HG02798 (cell line): ENCODE data around the gene KPTN.

Experiments
- ATAC-seq: cut with Tn5 transposase; IDR thresholded peaks from one replicate; pipeline ENCODE4 v1.9.1; 2021; ENCODE audit warnings: mild to moderate bottlenecking; ENCODE audit not compliant: unreplicated experiment, poor library complexity

KPTN gene

DNA sequence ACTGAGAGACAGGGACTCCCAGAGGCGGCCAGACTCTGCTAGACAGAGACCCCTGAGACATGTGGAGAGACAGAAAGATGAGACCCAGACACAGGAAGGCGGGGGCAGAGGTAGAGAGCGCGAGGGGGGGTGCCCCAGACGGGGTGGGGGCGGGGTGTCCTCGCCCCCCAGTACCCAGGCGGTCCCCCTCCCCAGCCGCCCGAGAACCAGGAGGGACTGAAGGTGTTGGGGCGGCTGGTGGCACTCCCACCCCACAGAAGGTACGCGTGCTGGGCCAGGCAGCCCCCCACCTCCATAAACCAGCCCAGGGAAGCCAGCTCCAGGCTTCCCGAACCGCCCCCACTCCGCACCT, 12.7 kb downstream of the KPTN start:
- ATAC-seq: no peak

GRCh38 chr19:47470447-47471195, 13.4 kb downstream of the KPTN start:
- no peak for ATAC-seq

DNA sequence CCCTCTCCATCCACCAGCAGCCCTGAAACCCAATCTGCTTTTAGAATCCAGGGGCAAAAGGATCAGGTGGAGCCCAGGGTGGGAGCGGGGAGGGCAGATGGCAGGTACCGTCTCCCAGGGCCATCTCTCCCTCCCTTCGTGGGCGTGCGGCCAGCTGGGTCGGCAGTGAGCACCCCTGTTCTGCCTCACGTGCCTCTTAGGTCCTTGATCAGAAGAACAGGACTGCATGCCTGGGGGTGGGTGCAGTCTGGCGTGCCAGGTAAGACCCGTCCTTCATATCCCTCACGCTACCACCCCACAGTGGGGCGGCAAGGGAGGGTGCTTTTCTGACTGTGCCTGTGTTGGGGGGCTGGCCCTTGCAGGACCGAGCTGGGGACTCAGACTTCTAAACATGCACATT, 14.3 kb downstream of the KPTN start:
- no peak for ATAC-seq

GRCh38 chr19:47469363-47469700, 14.7 kb downstream of the KPTN start:
- ATAC-seq: no peak

DNA sequence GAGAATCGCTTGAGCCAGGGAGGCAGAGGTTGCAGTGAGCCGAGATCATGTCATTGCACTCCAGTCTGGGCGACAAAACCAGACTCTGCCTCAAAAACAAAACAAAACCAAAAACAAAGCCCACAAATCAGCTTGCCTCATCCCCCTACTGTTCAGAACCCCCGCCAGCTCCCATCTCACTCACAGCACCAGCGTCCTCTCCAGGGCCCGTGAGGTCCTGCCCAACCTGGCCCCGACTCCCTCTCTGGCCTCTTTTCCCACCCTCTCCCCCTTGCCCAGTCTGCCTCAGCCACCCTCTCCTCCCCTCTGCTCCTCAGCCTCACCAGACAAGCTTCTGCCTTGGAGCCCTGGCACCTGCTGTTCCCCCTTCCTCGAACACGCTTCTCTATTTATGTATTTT, 16.1 kb downstream of the KPTN start:
- ATAC-seq: no peak

GRCh38 chr19:47465957-47466356, 18.1 kb downstream of the KPTN start:
- ATAC-seq: no peak

GRCh38 chr19:47464675-47465419, 19.2 kb downstream of the KPTN start:
- no peak for ATAC-seq

GRCh38 chr19:47461876-47462275, 22.1 kb downstream of the KPTN start:
- no peak for ATAC-seq

GRCh38 chr19:47459477-47459876, 24.5 kb downstream of the KPTN start:
- no peak for ATAC-seq

DNA sequence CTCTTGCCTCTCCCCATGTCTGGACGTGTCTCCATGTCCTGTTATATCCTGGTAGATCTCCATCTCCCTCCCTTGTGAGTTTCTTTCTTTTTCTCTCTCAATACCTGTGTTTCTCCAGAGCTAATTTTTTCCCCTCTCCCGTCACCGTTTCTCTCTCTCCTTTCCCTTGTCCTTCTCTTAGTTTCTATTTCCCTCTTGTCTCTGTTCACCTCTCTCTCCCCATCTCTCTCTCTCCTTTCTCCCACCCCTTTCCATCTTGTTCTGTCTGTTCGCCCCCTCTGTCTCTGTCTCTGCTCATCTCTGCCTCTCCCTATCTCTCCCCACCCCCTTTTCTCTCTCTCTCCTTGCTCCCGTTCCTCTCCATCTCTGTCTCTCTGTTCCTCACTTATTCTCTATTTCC, 25.3 kb downstream of the KPTN start:
- ATAC-seq: no peak

DNA sequence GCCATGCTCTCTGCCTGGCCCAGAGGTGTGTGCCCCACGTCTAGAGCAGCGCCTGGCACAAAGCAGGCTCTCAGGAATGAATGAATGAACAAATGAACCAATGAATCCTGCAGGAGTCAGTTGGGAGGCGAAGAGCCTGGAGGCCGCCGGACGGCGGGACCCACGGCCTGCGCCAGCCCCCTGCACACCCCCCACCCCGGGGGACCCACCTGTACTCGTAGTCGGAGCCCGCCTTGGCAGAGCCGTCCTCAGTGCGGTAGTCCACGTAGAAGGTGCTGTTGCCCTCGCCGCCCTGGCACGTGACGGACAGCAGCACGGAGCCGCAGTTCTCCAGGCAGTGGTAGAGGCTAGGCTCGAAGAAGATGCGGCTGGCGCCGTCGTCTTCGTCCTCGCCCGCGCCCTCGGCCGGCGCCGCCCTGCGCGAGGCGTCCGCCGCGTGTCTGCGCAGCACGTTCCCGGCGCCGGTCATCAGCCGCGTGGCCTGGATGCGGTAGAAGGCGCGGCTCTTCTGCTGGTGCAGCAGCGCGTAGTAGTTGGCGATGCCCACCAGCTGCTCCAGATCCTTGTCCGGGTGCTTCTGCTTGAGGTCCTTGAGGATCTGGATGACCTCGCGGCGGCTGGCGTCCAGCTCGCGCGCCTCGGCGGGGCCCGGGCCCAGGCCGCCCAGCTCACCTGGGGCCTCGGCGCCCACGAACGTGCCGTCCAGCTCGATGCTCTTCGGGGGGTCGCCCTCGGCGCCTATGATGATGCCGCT, 27.1 kb downstream of the KPTN start:
- no peak for ATAC-seq

- ATAC-seq: no peak
Measured at GRCh38 chr19:47450478-47450877, 33.5 kb downstream of the KPTN start.

DNA sequence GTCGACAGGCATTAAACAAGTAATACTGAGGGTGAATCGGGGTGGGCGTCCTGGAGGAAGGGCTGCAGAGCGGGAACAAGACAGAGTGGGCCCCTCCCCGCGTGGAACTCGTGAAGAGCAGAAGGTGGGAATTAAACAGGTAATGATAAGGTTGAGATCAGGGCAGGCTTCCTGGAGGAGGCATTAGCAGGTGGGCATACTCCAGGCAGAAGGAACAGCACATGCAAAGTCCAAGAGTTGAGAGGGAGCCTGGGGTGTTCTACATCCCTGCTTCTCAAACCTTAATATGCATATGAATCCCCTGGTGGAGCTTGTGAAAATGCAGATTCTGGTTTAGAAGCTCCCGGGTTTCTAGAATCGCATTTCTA, 35.7 kb downstream of the KPTN start:
- ATAC-seq: no peak

- no peak for ATAC-seq
Measured at GRCh38 chr19:47447470-47448359, 36.3 kb downstream of the KPTN start.

- ATAC-seq: no peak
Measured at GRCh38 chr19:47446534-47447469, 37.2 kb downstream of the KPTN start.

DNA sequence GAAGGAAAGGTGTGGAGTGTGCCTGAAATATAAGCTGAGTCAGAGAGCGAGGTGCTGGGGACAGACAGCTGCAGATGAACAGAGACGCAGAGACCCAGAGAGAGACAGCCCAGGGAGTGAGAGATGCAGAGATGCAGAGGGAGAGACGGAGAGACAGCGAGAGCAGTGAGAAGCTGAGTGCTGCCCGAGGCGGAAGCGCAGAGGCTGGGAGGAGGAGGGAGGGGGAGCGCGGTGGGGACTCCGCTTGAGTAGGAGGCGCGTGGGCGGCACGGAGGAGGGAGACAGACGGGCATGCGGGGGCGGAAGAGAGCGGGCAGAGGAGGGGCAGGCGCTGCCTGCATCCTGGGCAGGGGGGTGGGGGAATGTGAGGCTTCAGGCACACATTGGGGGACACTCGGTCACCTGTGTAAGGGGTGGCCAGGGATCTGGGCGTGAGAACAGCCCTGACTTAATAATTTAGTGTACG, 38.0 kb downstream of the KPTN start:
- no peak for ATAC-seq

DNA sequence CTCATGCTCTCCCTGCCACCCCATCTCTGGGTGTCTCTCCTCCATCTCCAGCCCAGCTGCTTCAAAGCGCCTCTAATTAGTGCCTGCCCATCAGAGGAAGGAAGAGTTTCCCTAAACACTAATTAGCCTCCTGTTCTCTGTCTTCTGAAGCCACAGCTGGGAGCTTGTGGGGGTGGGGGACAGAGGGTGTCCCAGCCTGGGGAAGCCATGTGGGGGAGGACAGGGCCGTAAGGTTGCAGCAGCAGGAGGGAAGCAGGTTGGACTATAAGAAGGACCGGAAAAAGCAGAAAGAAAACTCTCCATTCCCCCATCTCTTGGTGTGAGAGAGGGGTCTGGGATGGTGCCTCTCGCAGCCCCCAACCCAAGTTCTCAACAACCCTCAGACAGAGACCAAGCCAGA, 38.5 kb downstream of the KPTN start:
- ATAC-seq: no peak

GRCh38 chr19:47444388-47444821, 39.6 kb downstream of the KPTN start:
- ATAC-seq: no peak

DNA sequence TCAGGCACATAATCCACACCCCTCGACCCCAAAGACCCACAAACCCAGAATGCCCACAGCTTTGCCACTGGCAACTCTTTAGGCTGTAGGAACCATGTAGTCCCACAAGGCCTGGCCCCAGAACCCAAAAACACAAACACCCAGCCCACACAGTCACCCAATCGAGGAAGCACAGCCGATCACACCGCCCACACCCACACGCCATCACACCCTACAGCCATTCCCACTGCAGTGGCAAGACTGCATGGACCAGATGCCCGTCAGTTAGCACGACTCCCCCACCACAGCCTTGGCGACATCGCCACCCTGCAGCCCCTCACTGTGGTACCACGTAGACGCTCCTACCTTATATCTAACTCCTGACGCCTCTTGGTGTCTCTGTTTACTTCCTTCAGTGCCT, 40.7 kb downstream of the KPTN start:
- no peak for ATAC-seq
